LHCN-M2 (cell line): ENCODE data around the gene DPP6. TPM values are rescaled to one million over a fixed set of nuclear protein-coding genes. Genes with fewer than 3 reads are reported as not detected.

Source experiments
- DNase-seq: peaks from one replicate; pipeline ENCODE4 v3.0.0-alpha.2; 2012; ENCODE audit warnings: low read depth
- total RNA-seq: library from RNA; depleted of rRNA; stranded (reverse); fragments of >200 nt; gene quantifications from 2 replicates; pipeline ENCODE4 v1.2.3, GENCODE V29; 2014

DPP6 gene
- total RNA-seq, 1 experiment from 2014 or later, result not detected

- DNase-seq, result no peak
Observed at GRCh38 chr7:154857728-154858681, 805.8 kb downstream of the DPP6 start.

GRCh38 chr7:154858836-154859537 lies 806.8 kb downstream of the DPP6 start:
- DNase-seq, result no peak

- DNase-seq, result no peak
Observed at GRCh38 chr7:154859747-154860620, 807.8 kb downstream of the DPP6 start.

GRCh38 chr7:154860621-154861375 lies 808.6 kb downstream of the DPP6 start:
- no peak for DNase-seq

- no peak for DNase-seq
Observed at GRCh38 chr7:154861589-154861988, 809.4 kb downstream of the DPP6 start.

GRCh38 chr7:154862153-154862791 lies 810.1 kb downstream of the DPP6 start:
- no peak for DNase-seq

- DNase-seq, result no peak
Observed at GRCh38 chr7:154863766-154864522, 811.7 kb downstream of the DPP6 start.

- DNase-seq, result no peak
Observed at GRCh38 chr7:154864523-154864891, 812.3 kb downstream of the DPP6 start.

GRCh38 chr7:154865984-154866685 lies 813.9 kb downstream of the DPP6 start:
- DNase-seq, result no peak

- no peak for DNase-seq
Observed at GRCh38 chr7:154867068-154867467, 814.9 kb downstream of the DPP6 start.

GRCh38 chr7:154868921-154869320 lies 816.7 kb downstream of the DPP6 start:
- DNase-seq, result no peak

GRCh38 chr7:154869436-154869835 lies 817.2 kb downstream of the DPP6 start:
- DNase-seq, result no peak

- DNase-seq, result no peak
Observed at GRCh38 chr7:154871507-154871906, 819.3 kb downstream of the DPP6 start.

GRCh38 chr7:154871928-154872750 lies 819.9 kb downstream of the DPP6 start:
- no peak for DNase-seq

- no peak for DNase-seq
Observed at GRCh38 chr7:154872811-154873499, 820.8 kb downstream of the DPP6 start.

- no peak for DNase-seq
Observed at GRCh38 chr7:154873500-154874121, 821.4 kb downstream of the DPP6 start.
